ENCODE data around the gene GPS1.

The GPS1 gene
- 24.4 to 92.3 (median 55.0) reads per million in 18 experiments for total RNA-seq

- DNase-seq, result peak; percentile 55 to 77
Observed at GRCh38 chr17:82051776-82052637, at the start of gene GPS1, which contains the start of gene RFNG. Gene GPS1 (plus strand): TSS chr17:82051898. CDS start chr17:82051932, 34 bp downstream. Gene RFNG (minus strand): TSS chr17:82051811. CDS start chr17:82051766, 45 bp downstream.

DNA sequence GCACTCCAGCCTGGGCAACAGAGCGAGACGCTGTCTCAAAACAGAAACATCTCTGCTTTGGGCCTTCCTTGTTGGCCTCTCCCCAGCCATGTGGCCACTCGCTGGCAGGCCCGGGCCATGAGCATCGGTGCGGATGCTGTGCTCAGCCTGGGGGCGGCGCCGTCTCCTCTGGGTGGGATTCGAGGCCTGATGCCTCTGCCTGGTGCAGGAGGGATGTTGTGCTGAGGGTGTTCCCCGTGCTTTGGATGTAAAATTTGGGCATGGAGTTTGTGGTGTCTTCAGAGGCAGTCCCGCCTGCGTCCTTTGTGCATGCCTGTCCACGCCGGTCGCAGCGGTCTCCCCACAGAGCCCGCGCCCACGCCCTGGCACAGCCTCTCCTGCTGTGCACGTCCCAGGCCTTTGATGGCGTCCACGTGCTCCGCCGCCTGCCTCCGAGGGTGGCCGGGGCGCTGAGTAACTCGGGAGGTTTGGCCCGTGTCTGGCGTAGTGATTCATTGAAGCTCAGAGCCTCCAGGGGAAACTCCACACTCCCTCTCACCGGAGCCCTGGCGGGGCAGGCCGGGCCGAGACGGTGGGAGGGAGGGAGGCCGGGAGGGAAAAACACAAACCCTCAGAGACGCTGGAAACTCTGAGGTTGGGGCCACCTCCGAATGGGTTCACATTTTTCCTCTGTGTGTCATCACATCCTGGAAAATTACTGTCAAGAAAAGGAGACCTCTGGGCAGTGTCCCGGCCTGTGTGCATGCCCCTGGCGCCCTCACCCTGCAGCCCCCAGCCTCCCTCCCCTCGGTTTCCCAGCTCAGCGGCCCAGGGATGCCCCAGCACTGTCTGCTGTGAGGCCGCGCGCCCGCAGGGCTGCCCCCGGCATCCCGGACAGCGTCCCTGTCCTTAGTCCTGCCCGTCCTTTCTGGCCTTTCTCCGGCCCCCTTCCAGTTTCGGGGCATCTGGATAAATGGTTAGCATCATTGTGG lies 48.0 kb upstream of the GPS1 start:
- no peak for DNase-seq

GRCh38 chr17:82004517-82005455 lies 46.9 kb upstream of the GPS1 start:
- no peak for DNase-seq

GRCh38 chr17:82005701-82006348 lies 45.9 kb upstream of the GPS1 start:
- DNase-seq, result no peak

- DNase-seq, result no peak
Observed at GRCh38 chr17:82006468-82007227, 45.0 kb upstream of the GPS1 start.

- no peak for DNase-seq
Observed at GRCh38 chr17:82007228-82007494, 44.5 kb upstream of the GPS1 start.

DNA sequence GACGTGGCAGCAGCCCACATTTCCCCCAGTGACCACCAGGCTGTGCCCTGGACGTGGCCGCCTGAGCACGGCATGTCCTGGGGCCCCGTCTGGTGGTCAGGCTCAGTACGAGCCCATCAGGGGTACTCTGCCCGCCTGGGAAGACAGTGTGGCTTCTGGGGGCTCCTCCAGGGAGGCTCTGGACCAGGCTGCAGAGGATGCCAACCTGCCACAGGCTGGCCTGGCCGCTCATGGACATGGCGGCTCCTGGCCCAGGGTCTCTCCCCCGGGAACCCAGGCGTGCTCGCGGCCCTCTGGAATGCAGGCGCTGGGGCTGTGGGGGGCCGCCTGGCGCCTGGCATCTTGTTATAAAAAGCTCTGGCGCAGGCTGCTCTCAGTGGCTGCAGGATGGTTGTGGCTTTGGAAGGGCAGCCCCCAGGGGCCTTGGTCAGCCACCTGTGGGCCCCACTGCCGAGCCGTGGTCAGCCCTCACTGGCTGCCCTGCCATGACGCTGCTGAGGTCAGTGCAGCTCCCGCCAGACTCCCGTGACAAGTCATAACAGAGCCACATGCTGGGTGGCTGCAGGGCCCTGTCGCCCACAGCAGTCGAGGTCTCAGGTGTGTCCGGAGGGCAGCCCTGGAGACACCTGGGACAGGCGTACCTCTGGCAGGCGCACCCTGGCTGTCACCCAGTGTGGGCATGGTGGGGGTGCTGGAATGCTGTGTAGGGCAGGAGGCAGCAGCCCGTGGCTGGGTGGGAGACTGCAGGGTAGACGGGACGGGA lies 44.0 kb upstream of the GPS1 start:
- no peak for DNase-seq

GRCh38 chr17:82008258-82008940 lies 43.3 kb upstream of the GPS1 start:
- no peak for DNase-seq

DNA sequence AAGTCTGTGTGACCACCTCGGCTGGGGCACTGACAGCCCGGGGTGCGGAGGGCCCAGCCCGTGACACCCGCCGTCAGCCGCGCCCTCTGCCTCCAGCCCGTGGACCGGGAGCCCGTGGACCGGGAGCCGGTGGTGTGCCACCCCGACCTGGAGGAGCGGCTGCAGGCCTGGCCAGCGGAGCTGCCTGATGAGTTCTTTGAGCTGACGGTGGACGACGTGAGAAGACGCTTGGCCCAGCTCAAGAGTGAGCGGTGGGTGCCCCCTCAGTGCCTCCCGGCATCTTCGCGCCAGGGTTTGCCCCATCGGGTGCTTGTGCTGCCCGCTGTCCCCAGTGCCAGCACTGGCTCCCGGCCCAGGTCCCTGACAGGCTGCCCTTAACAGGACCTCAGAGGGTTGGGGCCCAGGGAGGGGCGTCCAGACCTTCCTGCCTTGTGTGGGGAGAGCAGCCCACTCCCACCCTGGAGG lies 42.7 kb upstream of the GPS1 start:
- no peak for DNase-seq

DNA sequence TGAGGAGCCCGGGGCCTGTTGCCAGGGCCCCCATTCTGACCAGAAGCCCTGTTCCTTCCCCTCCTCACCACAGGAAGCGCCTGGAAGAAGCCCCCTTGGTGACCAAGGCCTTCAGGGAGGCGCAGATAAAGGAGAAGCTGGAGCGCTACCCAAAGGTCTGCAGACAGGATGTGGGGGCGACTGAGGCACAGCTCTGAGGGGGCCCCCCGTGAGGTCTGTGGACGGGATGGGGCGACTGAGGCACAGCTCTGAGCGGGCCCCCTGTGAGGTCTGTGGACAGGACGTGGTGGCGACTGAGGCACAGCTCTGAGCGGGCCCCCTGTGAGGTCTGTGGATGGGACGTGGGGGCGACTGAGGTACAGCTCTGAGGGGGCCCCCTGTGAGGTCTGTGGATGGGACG lies 42.3 kb upstream of the GPS1 start:
- DNase-seq, result no peak

GRCh38 chr17:82010575-82011525 lies 40.8 kb upstream of the GPS1 start:
- DNase-seq, result no peak

- no peak for DNase-seq
Observed at GRCh38 chr17:82011617-82012187, 40.0 kb upstream of the GPS1 start.

DNA sequence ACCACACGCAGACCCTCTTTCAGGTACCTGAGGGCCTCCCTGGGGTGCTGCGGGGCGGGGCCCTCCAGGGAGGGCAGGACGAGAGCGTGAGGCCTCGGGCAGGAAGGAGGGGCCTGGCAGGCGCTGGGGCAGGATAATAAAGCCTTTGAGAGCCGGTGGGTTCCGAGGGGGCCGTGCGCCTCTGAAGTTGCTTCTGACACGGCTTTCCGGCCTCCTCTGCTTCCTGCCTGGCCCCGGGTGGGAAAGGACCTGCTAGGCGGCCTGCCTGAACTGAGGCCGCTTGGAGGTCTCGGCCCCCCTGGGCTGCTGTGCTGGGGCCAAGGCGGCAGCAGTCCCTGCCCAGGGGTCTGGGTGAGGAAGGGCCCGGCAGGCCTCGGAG lies 39.4 kb upstream of the GPS1 start:
- no peak for DNase-seq

GRCh38 chr17:82012640-82013295 lies 38.9 kb upstream of the GPS1 start:
- DNase-seq, result no peak

DNA sequence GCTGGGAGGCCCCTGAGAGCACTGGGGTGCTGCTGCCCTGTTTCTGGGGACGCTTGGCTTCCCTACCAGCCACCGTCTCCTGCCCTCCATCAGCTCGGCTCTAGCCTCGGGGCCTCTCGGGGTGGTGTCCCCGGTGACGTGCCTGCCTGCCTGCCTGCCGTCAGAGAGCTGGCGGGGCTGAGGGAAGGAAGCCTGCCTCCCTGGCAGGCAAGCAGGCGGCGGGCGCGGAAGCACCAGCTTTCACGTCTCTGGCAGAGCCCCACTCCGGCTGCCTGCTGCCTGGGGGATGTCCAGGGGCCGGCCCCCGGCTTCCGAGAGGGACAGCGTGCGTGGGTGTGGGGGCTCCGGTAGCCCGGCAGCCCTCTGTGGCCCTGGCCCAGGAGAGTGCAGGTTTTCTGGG lies 38.4 kb upstream of the GPS1 start:
- no peak for DNase-seq

DNA sequence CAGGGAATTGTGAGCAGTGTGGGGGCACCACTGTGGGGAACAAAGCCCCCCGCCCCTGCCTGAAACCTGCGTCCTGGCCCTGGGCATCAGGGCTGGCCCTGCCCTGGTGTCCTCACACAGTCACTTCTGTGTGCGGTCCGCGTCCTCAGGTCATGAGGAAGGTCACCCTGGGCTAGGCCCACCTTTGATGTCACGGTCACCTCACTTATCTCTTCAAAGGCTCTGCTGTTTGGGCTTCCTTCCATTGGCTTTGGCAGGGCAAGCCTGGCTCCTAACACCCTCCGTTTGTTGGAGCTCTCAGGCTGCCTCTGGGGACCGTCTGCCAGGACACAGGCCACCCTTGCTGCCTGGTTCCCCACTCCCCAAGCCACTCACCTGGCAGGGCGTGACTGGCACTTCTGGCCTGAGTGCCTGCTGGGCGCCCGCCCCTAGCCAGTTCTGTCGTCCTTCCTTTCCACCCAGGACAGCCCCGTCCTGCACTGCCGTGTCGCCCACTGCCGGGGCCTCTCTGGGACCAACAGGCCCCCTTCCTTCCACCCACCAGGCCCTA lies 37.9 kb upstream of the GPS1 start:
- no peak for DNase-seq

DNA sequence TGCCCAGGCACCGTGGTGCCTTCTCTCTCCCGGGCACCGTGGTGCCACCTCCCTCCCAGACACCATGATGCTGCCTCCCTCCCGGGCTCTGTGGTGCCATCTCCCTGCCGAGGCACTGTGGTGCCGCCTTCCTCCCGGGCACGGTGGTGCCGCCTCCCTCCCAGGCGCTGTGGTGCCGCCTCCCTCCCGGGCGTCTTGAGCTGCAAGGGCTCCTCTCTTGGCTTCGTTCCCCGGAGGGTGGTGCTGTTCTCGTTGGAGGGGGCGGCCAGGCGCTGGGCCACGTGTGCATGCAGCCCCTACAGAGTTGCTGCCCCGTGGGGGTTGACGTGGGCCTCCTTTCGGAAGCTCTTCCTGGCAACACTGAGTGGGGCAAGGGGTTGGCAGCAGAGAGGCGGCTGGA lies 37.3 kb upstream of the GPS1 start:
- no peak for DNase-seq

All from inflammatory macrophage (primary cell).